Activated CD8-positive, alpha-beta memory T cell treated with anti-CD3 and anti-CD28 coated beads for 4 hours (primary cell): ENCODE measurements around the gene CROCC2.
A peak's percentile ranks its signal among the peaks of the same experiment; 100 is the strongest.

Experiments used
- DNase-seq, 2 donors: peaks; one replicate each; pipeline ENCODE4 v3.0.0-alpha.2; 2020; ENCODE audit warnings: low read depth in 2 of 2

The CROCC2 gene

DNA sequence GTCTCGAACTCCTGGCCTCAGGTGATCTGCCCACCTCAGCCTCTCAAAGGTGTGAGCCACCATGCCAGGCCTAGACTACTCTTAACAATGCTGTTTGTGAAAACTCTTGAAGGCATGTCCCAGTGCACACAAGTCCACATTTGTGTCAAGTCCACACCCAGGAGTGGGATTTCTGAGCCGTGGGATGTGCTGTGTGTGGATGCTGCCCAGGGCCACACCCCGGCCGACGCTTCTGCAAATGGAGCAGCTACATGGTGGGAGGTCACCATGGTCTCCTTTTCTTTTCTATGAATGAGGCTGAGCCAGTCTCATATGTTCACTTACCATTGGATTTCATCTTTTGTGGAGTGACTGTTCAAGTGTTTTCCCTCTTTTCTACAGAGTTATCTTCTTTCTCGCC lies 108.1 kb downstream of the CROCC2 start:
- no peak for DNase-seq

DNA sequence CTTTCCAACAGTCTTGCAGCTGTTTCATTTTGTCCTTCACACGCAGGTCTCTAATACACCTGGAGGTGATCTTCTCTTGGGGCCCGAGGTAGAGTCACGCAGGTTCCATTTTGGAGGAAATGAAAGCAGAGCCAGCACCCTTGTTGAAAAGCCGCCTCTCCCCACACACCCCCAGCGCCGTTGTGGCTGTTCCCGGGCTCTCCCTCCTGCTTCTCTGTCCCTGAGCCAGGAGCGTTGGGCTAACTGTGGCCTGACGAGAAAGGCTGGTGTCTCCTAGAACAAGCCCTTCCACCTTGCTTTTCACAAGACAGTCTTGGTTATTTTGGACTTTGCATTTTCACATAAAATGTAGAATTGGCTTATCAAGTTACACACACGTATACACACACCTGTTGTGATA lies 108.6 kb downstream of the CROCC2 start:
- no peak for DNase-seq

DNA sequence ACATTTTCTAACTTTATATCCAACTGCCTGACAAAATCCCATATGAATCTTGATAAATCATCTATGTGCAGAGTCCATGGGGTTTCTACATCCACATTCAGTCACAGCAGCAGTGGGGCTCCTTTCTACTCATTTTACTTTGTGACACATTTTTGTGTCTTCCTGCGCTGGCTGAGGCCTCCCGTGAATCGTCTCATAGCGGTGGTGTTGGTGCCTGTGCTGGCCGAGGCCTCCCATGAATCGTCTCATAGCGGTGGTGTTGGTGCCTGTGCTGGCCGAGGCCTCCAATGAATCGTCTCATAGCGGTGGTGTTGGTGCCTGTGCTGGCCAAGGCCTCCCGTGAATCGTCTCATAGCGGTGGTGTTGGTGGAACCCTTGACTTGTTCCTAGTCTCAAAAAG lies 109.3 kb downstream of the CROCC2 start:
- no peak for DNase-seq

DNA sequence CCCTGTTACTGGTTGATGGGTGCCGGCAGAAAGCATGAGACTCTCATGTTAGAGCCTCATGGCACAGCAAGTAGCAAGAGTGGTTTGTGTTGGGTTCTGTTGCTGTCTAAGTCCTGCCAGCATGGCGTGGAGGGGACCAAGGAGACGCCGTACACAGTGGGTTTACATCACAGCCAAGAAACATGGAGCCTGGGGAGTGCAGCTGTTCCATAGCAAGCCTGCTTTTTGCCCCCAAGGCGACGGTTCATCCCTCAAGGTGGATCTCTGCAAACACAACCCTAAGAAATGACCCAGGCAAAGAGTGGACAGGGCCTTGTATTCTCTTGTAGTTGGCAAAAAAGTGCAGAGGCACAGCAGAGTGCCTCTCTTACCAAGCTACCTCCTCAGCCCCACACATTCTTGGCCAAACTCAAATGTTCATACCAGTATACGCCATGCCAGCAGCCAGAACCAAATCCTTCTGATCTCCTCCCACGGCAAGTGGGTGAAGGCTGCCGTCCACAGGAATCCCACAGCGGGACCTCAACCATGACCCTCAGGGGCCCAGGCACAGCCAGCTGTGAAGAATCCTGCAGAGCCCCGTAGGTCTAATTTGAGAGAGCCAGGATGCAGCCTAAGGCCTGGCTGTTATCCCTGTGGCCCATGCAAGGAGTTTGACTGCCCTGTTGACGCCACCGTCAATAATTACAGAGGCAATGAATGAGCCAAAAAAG lies 111.2 kb downstream of the CROCC2 start:
- DNase-seq, result no peak

DNA sequence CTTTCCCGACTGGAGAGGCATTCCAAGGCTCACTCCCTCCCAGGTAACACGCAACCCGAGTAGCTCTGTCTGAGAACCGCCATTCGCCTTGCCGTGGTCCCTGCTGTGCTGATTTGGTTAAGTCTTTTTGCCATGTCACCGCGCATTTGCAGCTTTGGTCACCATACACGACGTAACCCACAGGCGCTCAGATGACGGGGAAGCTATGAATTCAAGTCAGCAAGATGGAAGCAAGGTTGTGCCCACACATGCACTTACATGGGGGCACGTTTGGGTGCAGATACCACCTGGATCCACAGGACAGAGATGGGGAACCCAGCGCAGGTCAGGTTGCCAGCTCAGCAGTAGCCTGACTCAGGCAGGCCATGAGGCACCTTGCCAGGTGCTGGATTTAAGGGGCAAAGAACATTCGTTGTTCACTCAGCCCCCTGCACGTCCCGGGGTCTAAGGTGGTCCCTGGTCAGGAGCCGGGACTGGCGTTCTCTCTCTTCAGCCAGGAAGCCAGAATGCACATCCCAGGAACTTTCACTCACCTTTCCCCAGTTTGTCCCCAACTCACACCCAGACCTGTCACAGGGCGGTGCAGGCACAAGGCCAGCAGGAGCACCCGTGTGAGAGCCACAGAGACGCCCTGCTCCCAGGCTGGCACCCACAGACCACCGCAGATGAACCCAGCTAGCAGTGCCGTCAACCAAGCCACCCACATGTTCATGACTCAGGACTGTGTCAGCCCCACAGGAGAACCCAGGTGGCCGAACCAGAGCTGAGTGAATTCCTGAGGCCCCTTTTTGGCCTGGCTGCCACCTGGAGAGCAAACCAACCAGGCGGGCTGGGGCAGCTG lies 112.1 kb downstream of the CROCC2 start:
- DNase-seq, result no peak

DNA sequence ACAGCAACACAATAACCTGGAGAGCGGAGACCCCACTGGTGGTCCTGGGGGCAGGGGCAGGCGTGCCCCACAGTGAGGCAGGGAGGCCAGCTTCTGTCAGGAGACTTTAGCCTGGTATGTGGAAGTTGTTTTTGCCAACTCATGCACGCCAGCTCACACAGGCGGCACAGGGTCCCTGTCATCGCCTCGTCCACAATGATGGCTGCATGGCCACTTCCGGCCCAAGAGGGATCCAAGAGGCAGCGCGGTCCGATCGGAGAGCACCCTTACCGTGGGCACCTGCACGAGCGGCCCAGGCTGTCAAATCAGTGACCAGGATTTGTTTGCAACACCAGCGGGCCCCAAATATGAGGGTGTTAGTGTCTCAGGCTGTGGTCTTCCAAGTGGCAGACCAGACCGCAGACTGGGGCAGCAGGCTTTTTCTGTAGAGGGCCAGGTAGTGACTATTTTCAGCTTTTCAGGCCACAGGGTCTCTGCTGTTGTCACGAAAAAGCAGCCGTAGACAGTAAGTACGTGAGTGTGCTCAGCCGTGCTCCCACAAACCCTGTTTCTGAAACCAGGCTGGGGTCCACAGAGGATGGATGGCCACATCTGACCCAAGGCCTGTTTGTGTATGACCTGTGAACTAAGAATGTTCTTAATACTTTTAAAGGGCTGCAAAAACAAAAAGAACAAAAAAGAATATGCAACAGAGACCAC lies 113.5 kb downstream of the CROCC2 start:
- DNase-seq, result no peak

DNA sequence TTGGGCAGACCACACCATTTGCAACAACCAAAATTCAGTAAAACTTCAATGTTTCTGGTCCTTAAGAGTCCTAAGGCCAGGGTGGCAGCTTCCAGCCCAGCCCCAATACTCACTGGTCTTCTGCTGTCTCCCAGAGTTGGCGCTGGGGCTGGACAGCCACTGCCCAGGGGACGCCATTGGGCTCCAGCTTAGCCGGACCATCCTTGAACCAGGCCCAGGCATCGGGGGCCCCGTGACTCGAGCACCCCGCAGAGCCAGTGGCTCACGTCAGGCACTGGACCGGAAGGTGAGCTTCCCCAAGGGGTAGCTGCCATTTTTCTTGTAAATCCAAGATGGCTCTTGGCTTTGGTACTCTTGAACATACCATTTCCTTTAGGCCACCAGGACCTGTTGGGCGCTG lies 114.1 kb downstream of the CROCC2 start:
- DNase-seq, result no peak

DNA sequence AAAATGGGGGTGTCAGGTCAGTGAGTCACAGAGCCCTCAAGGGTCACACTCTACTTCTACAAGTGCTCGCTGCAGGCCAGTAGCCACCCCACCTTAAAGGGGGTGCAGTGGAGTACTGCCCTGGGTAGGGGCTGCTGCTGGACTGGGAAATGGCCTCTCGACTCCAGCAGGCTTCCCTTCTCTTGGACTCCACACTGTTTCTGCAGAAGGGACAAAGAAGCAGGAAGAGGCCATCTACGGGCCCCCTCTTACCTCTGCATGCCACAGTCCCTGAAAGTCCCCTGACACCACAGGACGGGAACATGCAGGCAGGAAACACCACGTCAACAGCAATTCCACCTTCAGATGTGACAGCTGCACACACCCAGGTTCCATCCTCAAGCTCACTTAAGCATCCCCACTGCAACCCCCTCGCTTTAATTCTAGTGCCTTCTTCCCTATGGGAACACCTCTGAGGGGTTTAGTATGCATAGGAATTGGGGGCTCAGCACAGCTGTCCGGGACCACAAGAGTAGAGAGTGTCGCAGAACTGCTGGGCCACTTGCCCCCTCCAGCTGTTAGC lies 114.6 kb downstream of the CROCC2 start:
- no peak for DNase-seq

DNA sequence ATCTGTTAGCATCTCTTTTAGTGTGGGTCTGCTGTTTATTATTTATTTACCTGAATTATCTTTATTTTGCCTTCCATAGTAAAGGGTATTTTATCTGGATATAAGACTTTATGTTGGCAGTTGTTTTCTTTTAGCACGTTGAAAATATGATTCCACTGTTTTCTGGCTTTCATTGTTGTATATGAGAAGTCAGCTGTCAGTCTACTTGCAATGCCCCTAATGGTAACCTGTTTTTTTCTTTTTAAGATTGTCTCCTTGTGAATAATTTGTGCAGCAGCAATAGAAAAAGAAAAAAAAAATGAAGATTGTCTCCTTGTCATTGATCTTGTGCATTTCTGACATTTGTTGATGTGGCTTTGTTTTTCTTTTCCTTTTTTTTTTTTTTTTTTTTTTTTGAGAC lies 119.5 kb downstream of the CROCC2 start:
- no peak for DNase-seq

DNA sequence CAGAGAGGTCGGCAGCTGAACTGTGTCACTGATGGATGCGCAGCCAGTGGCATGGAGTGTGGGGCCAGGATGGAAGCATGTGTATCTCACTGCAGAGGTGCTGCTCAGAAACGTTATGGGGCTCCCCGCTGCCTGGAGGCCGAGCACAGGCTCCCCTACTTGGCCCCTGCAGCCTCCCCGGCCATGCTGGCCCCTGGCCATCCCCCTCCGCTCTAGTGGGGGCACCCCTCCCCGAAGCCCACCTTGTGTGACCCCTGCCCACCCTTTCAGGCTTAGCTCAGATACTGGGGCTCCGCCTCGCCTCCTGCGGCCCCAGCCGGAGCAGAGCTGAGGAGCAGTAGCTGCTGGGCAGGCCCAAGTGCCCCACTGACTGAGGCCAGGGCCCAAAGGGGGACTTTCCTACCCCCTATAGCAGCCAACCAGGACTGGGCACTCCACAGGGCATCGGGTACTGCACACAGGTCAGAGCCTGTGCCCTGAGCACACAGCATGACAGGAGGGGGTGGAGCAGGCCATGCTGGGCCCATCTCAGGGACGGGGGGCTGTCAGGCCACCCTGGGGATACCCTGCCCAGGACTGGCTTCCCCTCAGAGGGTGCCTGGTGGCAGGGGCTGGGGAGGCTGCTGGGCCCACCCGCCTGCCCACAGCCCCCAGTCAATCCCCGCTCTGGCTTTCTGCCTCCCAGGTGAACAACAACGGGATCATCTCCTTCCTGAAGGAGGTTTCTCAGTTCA lies 123.6 kb downstream of the CROCC2 start:
- DNase-seq, result no peak

DNA sequence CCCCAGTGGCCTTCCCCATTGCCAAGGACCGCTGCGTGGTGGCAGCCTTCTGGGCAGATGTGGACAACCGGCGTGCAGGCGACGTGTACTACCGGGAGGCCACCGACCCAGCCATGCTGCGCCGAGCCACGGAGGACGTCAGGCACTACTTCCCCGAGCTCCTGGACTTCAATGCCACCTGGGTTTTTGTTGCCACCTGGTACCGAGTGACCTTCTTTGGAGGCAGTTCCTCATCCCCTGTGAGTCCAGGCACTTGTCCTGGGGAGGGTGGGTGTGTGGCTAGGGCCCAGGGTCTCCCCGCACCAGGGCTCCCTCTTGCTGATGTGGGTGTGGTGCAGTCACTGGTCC lies 124.2 kb downstream of the CROCC2 start:
- no peak for DNase-seq

DNA sequence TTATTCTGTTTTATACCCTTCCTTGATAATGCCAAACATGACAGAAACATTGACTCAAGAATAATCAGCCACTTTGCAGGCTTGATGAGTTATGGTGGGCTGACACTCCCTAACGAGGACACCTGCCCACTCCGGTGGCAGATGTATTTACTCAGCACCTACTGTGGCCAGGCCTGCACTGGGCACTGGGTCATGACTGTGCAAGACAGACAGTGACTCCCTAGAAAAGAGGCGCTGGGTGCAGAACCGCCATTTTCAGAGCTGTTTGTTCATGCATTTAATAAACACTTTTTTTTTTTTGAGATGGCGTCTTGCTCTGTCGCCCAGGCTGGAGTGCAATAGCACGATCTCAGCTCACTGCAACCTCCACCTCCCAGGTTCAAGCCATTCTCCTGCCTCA lies 124.7 kb downstream of the CROCC2 start:
- no peak for DNase-seq

DNA sequence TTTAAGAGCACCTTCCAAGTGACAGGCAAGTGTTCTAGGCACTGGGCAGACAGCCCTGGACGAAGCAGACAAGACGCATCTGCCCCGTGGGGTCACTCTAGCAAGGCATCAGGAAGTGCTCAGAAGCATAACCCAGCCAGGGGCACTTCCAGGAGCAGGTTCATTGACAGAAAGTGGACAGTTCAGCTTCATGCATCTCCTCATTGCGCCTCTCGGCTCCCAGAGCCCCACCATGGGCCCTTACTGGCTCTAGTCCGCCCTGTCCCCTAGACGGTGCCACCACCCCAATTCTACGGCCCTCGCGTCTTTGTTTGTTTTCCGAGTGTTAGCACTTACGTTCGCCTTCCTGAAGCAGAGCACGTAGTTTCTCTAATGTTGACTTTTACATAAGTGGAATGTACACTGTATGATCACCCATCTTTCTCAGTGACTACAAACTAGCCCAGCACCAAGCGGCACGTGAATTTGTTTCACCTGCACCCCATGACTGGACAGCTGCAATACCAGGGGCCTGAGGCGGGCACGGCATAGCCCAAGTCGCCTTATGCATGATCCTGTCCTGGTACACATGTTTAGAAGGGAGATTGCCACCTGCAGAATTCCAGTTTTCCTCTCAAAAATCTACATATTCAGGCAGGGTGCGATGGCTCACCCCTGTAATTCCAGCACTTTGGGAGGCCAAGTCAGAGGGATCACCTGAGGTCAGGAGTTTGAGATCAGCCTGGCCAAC lies 125.5 kb downstream of the CROCC2 start:
- DNase-seq, result no peak

DNA sequence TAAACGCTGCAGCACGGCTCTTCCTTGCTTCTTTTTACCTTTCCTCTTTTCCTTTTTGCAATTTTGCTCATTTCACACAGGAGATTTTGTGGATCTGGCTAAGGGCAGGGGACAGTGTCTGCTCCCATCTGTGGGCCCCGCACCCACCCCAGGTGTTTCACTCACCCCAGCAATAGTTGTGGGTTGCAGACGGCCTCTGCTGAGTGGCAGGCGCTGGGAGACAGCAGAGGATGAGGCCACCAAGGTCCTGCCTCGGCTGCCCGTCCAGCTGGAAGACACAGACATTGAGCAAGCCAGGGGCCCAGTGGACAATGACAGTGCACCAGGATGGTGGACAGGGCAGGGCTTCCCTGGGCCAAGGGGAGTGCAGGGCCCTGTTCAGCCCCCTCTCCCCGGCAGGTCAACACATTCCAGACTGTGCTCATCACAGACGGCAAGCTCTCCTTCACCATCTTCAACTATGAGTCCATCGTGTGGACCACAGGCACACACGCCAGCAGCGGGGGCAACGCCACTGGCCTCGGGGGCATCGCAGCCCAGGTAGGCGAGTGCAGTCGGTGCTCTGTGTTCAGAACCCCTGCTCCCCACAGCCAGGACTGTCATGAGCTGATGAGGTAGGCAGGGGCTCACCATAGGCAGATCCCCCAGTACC lies 127.3 kb downstream of the CROCC2 start:
- no peak for DNase-seq

DNA sequence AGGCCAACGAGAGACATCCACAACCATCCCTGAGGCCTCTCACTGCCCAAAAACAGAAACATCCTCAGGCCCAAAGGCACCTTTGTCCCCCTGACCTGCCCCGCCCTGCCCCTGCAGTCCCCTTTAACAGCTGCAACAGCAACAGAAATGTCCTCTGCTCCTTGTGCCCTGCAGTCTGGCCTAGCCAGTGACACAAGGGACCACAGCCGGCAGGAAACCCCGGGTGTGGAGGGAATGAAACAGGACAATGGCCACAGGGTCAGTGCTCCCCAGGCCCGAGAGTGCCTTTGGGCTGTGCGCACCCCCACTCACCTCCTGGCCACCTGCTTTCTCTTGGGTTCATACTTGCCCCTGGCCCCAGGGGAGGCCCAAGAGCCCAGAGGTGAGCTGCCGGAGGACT lies 127.9 kb downstream of the CROCC2 start:
- no peak for DNase-seq

DNA sequence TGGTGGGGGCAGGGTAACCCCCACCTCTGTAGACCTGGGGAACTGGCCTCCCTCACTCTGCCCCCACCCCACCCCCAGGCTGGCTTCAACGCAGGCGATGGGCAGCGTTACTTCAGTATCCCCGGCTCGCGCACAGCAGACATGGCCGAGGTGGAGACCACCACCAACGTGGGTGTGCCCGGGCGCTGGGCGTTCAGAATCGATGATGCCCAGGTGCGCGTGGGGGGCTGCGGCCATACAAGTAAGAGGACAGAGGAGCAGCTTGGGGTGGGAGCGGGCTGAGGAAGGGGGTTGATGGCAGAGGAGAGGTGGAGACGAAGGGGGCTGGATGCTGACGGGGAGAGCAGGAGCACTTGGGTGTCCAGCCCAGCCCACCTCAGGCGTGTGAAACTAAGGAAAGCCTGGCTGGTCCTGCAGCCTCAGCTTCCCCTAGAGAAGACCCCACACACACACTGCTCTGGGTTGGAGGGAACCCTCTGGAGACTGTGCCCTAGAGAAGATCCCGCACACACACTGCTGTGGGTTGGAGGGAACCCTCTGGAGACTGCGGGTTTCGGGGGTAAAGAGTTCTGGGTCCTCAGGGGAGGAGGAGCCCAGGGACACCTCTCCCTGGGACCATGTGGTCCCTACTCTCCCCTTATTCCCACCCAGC lies 128.5 kb downstream of the CROCC2 start:
- DNase-seq, result no peak

DNA sequence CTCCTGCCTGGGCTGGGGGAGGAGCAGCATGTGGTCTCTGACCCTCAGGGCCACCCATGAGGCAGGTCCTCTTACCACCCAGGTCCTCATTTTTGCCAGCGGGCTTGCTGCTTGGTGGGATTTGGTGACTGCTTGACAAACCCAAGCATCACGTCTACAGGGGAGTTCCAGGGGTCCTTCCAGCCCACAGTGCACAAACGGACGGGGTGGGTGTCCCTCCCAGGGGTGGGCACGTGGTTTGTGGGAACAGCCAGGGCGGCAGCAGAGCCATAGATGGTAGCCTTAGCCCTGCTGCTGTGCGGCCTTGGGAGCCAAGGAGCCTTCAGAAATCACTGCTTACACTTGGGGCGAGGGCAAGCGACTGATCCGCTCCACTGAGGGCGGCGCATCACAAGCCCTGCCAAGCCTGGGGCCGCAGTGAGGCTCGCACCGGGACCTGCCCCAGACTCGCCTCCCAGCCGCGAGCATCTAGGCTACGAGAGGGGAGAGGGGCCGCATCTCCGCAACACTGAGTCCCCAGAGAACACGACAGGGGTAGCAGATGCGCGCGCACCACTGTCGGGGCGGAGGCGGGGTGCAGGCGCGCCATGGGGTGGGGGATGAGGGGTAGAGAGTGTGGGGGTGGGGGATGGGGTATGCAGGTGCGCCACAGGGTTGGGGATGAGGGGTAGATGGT lies 129.1 kb downstream of the CROCC2 start:
- no peak for DNase-seq

DNA sequence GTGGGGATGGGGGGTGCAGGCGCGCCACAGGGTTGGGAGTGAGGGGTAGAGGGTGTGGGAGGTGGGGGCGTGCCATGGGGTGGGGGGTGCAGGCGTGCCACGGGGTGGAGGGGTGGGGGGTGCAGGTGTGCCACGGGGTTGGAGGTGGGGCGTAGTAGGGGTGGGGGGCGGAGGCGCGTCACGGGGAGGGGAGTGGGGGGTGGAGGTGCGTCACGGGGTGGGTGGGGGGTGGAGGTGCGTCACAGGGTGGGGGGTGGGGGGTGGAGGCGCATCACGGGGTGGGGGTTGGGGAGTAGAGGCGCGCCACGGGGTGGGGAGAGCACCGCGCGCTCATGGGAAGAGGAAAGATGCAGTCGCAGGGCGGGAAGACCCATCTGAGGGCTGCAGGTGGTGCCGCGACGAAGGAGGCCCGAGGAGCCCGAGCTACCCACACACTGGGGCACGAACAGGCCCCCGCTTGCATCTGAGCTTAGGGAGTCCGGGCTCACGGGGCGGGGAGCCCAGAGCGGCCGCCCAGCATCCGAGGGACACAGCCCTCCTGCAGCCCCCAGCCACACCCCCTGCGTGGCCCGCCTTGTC lies 129.8 kb downstream of the CROCC2 start:
- peak in 1 of 2 donors; percentile 13 for DNase-seq

DNA sequence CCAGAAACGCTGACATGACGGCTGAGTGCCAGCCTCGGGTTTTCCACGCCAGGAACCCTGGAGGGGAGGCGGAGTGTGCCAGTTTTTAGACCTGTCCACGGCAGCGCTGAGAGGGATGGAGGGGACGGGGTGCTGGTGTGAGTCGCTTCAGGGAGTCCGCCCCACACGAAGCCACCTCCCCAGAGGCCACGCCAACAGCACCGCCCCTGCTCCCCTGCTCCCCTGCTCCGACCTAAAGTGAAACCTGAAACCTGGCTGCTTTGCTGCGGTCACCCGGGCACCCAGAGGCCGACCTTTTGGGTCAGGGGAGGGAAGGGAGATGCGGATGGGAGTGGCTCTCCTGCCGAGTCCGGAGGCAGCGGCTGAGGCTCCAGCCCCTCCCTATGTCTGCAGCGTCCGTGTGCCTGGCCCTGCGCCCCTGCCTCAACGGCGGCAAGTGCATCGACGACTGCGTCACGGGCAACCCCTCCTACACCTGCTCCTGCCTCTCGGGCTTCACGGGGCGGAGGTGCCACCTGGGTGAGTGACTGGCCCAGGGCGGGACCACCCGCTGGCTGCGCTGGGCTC lies 130.3 kb downstream of the CROCC2 start:
- peak in 1 of 2 donors; percentile 30 for DNase-seq
